ENCODE data around the gene SETDB2.

Gene SETDB2

GRCh38 chr13:49428041-49428763 lies 15.9 kb upstream of the SETDB2 start:
- DNase-seq (ENCODE audit: low read depth, low spot score): no peak

- DNase-seq (ENCODE audit: low read depth, low spot score): no peak
These were observed 15.0 kb upstream of the SETDB2 start for GRCh38 chr13:49429121-49429520.

DNA sequence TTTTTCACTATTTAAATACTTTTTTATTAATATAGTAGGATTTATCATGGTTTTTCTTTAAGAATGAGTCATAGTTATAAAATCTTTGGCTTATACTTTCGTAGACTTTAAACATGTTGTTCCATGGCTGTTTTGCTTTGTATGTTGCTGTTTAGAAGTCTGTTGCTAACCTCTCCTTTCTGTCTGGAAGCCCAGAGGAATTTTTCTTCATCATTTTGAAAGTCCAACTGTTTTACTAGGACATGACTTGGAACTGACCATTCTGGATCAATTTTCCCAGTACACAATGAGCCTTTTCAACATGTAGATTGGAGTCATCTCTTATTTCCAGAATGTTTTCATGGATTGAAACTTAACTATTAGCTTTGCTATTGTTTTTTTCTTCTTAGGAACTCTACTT lies 8.1 kb upstream of the SETDB2 start:
- DNase-seq (ENCODE audit: low read depth, low spot score): no peak

DNA sequence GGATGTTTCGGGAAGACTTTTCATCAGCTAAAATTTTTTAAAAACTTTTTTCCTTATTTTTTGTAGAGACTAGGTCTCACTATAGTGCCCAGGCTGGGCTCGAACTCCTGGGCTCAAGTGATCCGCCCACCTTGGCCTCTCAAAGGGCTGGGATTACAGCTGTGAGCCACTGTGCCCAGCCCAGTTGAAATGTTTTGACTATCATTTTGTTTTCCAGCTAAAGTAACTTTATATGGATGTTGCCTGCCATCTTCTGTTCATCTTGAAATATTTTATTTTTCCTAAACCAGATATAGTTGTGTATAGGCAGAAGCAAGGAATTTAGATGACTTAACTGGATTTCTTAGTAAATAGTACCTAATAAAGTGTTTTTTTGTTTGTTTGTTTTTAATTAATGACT lies 7.2 kb upstream of the SETDB2 start:
- no peak for DNase-seq (ENCODE audit: low read depth, low spot score)

DNA sequence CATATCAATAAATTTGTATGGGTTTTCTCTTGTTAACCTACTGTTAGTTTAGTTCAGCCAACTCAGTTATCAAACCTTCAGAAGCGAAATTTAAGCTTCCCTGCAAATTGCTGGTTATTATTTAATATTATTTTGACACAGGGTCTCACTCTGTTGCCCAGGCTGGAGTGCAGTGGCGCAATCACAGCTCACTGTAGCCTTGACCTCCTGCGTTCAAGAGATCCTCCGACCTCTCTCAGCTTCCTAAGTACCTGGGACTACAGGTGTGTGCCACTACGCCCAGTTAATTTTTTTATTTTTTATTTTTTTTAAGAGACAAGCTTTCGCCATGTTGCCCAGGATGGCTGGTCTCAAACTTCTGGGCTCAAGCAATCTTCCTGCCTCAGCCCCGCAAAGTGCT lies 6.4 kb upstream of the SETDB2 start:
- no peak for DNase-seq (ENCODE audit: low read depth, low spot score)

GRCh38 chr13:49439609-49440008 lies 4.5 kb upstream of the SETDB2 start:
- DNase-seq (ENCODE audit: low read depth, low spot score): no peak

- DNase-seq (ENCODE audit: low read depth, low spot score): no peak
These were observed 2.8 kb upstream of the SETDB2 start for GRCh38 chr13:49441312-49441711.

DNA sequence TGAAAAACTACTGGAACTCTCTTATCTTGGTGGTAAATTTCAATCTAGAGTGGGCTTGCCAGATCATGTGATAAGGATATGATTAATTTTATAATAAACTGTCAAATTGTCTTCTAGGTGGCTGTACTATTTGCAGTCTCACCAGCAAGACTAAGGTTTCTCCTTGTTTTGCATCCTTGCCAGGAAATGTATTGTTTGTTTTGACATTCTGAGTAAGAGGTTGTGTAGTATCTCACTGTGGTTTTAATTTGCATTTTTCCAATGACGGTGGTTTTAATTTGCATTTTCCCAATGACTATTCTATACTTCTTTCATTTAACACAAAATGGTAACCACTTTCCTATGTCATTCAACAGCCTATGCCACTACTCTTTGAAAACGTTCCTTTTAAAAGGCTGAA lies 2.2 kb upstream of the SETDB2 start:
- DNase-seq (ENCODE audit: low read depth, low spot score): no peak

DNA sequence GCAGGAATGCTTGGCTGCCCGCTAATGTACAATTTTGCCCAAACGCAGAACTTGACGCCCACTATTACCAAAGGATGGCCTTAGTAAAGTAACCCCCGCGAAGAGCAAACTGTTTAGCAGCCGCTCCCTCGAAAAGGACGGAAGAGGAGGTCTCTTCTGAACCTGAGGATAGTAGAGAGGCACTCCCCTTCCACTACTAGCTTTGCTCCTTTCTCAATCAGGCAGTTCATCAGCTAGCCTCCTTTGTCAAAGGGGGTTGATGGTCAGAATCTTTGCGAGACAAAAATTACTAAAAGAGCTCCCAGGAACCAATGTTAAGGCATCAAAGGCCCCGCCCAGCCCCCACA lies 744 bp upstream of the SETDB2 start:
- DNase-seq (ENCODE audit: low read depth, low spot score): no peak

- DNase-seq (ENCODE audit: low read depth, low spot score): peak; percentile 38
These were observed 686 bp downstream of the SETDB2 start for GRCh38 chr13:49444524-49445395.

GRCh38 chr13:49446473-49446872 lies 2.4 kb downstream of the SETDB2 start:
- no peak for DNase-seq (ENCODE audit: low read depth, low spot score)

GRCh38 chr13:49448753-49449152 lies 4.7 kb downstream of the SETDB2 start:
- no peak for DNase-seq (ENCODE audit: low read depth, low spot score)

- DNase-seq (ENCODE audit: low read depth, low spot score): no peak
These were observed 6.2 kb downstream of the SETDB2 start for GRCh38 chr13:49450105-49450819.

DNA sequence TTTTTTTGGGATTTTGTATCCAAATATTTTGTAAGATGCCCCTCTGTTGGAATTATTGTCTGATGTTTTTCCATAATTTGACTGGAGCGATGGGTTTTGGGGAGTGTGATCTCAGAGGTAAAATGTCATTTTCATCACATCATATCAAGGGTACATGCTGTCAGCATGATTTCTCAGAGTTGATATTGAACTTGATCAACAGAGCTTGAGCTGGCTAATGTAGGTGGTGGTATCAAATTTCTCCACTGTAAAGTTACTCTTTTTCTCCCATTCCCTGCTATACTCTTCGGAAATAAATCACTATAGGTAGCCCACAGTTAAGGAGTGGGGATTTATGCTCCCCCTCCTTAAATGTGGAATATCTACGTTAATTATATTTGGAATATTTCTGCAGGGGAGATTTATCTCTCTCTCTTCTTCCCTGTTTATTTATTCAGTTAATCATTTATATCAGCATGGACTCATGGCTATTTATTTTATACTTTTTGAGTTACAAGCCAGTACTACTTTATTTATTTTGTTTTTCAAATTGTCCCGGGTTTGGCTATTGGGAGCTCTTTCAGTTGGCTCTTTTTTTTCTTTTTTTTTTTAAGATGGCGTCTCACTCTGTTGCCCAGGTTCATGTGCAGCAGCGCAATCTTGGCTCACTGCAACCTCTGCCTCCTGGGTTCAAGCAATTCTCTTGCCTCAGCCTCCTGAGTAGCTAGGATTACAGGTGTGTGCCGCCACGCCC lies 8.8 kb downstream of the SETDB2 start:
- DNase-seq (ENCODE audit: low read depth, low spot score): no peak

- no peak for DNase-seq (ENCODE audit: low read depth, low spot score)
These were observed 9.4 kb downstream of the SETDB2 start for GRCh38 chr13:49453465-49453864.

DNA sequence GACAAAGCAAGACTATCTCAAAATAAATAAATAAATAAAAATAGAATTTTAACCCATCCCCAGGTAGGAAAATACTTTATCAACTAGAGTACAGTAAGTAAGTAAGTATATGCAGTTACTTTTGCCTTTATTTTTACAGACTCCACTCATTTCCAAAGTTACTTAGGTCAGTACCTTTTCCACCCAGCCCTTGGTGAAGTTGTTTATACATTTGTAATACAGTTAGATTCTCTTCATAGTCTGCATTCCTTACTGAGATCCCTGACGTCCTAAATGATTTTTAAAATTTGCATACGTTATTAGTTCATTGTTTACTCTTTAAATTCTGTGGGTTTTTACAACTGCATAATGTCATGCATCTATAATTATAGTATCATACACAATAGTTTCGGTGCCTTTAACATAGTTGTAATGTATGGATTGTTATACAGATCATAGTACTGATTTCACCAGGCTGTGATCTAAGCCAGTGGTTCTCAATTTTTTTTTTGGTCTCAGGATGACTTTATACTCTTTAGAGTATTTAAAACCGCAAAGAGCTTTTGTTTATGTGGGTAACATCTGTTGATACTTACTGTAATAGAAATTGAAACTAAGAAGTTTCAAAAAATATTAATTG lies 10.4 kb downstream of the SETDB2 start:
- no peak for DNase-seq (ENCODE audit: low read depth, low spot score)

DNA sequence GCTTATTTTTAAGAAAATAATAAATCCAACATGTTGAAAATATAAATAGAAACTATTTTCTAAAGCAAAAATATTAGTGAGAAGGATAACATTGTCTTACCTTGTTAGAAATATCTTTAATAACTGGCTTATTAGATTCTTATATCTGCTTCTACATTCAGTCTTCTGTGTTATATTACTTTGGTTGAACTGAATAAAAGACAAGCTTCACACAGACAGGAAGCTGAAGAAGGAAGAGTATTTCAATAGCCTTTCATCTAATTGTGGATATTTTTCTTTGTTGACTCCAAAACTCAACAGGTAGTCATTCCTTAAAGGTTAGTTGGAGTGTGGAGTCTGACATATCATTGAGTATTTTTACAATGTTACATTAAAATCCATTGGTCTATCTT lies 10.9 kb downstream of the SETDB2 start:
- no peak for DNase-seq (ENCODE audit: low read depth, low spot score)

DNA sequence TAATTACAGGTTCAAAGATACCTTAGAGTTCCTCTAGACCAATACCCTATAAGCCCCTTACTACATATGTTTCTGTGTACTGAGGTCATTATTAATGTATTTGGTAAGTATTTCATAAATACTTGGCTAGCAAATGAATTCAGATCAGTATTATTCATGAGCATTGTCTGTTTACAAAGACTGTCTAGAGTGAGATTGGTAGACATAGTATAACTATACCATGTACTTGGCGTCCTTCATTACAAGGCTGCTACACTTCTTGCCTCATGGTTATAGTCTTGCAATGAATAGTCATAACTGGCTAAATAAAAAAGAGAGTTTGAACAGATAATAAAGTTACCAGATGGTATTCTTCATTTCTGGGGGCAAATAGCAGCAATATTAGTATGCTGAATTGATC lies 12.1 kb downstream of the SETDB2 start:
- DNase-seq (ENCODE audit: low read depth, low spot score): no peak

DNA sequence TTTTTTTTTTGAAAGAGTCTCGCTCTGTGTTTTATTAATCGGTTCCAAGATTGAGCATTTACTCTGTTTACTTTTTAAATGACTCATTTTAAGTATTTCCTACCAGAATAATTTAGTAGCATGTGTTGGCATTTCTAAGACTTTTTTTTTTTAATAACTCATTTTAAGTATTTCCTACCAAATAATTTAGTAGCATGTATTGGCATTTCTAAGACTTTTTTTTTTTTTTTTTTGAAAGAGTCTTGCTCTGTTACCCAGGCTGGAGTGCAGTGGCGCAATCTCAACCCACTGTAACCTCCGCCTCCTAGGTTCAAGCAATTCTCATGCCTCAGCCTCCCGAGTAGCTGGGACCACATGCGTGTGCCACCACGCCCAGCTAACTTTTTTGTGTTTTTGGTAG lies 13.1 kb downstream of the SETDB2 start:
- DNase-seq (ENCODE audit: low read depth, low spot score): no peak

GRCh38 chr13:49459580-49459979 lies 15.5 kb downstream of the SETDB2 start:
- no peak for DNase-seq (ENCODE audit: low read depth, low spot score)

DNA sequence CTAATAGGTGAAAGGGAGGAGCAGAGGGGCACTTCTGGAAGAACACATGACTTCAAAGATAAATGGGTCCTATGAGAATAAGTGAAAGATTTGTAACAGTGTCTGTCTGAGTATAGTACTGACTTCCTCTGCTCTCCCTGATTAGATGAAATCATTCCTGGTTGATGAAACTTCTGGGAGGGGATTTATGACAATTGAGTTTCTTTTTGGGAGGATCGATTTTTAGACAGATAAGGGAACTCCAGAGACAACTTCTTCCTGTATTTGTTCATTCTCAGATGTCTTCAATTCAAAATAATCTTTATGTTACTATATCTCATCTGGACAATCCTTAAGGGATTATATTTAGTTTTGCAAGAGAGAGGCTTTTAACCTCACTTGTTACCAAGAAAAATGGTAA lies 20.0 kb downstream of the SETDB2 start:
- no peak for DNase-seq (ENCODE audit: low read depth, low spot score)

Measured in ELF-1 (cell line).